Endometrial microvascular endothelial cells (primary cell): ENCODE measurements around the gene PPP1R14D. TPM values are rescaled to one million over a fixed set of nuclear protein-coding genes. Genes with fewer than 3 reads are reported as not detected.

ENCODE experiments used
- in situ Hi-C: cut with HindIII; loops from 2 replicates; pipeline ENCODE4 v1.10.0; 2017; ENCODE audit warnings: low sequenced_read_pairs, low pct_unique_long_range_greater_than_20kb; ENCODE audit errors: inconsistent ontology term
- total RNA-seq: library from RNA; depleted of rRNA; stranded (reverse); fragments of >200 nt; gene quantifications from one replicate; pipeline ENCODE4 v1.2.3, GENCODE V29; 2015; ENCODE audit errors: inconsistent ontology term

The PPP1R14D gene
- total RNA-seq, 1 donor from 2014 or later: not detected

DNA sequence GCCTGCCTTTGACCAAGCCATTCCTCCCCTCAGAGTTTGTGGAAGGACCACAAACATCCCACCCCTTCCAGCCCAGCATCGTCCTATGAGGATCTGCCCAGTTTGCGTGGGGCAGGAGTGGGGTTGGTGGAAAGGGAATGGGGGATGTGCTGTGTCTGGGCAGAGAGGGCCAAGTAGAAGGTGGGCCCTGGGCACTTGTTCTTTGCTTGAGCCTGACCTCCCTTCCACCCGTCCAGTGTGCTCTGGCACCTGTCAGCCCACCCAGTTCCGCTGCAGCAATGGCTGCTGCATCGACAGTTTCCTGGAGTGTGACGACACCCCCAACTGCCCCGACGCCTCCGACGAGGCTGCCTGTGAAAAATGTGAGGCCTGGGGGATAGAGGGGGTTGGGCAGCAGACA is 25.7 kb upstream of the PPP1R14D start:
- in situ Hi-C loops: no loop called here

GRCh38 chr15:40853241-40853890 is 24.9 kb upstream of the PPP1R14D start:
- in situ Hi-C loops: no loop called here

- in situ Hi-C loops: no loop called here
Measured at GRCh38 chr15:40852529-40852928, 24.0 kb upstream of the PPP1R14D start.

DNA sequence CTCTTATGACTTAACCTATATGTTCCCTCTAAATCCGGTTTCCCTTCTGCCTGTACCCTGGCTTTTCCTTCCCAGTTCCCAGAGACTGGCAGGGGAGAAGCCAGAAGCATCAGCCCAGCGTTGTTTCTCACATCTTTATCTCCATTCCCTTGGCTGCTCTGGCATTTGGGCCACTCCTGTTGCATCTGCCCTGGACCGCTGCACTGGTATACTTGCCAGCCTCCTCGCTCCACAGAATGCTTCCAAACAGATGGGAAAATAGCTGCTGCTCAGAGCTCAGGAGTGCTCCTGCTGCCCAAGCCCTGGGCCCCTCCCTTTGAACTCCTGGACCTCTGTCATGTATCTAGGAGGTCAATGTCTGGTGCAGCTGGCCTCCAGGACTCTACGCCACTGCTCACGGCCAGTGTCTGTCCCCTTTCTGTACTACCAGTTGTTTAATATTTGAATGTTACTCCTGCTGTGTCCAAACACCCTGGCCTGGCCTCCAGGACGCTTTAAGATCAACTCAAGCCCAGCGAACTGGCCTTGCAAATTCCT is 22.1 kb upstream of the PPP1R14D start:
- in situ Hi-C loops: no loop called here

DNA sequence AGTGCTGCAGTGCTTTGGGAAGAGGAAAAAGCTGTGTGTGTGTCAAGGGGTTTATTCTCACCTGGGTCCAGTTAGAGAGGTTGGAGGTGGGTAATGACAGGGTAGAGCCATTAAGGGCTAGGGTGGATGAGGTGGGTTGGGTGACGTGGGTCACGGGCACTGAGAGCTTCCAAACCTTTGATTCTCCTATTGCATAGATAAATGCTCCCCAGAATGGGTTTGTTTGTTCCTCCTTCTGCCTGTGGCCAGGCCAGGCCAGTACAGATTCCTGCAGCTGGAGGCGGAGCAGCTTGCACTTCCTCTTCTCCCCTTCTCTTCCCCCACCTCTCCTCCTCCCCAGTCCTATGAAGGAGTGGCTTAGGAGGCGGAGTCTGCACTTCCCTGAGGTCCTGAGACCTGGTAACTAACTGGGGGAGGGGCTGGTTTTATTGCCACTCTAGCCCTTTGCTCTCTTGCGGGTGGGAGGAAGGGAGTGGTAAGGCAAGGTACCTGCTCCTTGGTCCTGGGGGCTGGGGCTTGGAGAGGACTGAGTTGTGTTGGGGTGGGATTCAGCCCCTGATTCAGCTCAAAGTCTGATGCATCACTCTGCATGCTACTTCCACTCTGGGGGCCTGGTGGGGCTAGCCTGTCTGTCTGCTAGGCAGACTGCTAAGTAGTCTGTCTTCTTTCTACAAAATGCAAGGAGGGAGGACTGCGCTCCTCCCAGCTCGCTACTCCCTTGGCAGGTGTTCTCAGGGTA is 18.9 kb upstream of the PPP1R14D start:
- in situ Hi-C loops: no loop called here

DNA sequence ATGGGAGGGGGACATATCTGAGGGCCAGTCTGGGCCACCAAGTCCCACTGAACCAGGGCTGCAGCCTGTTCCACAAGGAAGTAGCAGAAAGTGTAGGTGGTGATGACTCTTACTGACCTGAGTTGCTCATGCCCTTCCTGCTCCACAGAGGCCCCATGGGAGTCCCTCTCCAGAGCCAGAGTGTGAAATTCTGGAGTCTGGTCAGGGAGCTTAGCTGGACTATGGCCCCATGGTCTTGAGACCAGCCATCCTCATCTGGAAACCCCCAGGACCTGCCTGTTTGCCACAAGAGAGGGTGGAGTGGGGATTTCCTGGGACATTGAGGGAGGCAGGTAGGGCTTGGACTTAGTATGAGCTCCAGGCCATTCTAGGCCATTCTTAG is 18.3 kb upstream of the PPP1R14D start:
- in situ Hi-C loops: no loop called here

DNA sequence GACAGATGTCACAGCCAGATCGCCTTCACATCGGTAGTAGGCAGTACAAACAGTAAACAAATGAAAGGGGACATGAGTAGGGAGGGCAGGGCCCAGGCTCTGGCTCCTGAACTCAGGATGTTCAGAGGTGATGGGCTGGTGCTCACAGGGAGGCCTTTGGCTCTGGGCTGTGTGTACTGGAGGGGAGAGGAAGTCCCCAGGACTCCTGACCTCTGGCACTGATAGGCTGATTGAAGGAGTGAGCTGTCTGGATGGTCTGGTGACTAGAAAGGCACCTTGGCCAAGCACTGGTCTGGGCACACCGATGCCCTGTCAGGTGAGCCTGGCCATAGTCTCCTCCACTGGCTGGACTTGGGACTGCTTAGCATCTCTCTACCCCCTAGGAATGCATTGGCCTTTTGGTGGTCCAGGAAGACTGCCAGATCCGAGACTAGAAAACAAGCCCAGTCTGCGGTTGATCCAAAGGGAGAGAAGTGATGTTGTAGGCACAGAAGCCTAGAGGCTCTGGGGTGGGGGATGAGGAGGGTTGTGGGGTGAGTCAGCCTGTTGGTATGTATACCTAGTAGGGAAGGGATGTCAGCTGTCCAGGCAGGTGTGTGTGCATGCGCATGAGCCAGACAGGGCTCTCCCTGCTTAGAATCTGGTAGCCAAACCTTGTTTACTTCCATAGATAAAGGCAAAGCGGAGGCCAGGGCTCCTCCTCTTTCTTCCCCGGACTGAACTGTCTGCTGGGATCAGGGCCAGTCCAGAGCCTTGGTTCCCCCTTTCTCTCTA is 17.2 kb upstream of the PPP1R14D start:
- in situ Hi-C loops: no loop called here

DNA sequence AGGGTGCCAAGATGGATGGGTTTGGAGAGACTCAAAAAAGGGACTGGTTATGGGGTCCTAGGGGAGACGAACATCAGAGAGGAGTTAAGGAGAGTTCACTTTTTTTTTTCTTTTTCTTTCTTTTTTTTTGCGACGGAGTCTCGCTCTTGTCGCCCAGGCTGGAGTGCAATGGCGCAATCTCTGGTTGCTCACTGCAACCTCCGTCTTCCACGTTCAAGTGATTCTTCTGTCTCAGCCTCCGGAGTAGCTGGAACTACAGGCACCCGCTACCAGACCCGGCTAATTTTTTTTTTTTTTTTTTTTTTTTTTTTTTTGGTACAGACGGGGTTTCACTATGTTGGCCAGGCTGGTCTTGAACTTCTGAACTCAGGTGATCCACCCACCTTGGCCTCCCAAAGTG is 16.5 kb upstream of the PPP1R14D start:
- in situ Hi-C loops: no loop called here

DNA sequence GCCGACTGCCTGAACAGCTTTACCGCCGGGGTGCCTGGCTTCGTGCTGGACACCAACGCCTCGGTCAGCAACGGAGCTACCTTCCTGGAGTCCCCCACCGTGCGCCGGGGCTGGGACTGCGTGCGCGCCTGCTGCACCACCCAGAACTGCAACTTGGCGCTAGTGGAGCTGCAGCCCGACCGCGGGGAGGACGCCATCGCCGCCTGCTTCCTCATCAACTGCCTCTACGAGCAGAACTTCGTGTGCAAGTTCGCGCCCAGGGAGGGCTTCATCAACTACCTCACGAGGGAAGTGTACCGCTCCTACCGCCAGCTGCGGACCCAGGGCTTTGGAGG is 16.2 kb upstream of the PPP1R14D start:
- in situ Hi-C loops: no loop called here

DNA sequence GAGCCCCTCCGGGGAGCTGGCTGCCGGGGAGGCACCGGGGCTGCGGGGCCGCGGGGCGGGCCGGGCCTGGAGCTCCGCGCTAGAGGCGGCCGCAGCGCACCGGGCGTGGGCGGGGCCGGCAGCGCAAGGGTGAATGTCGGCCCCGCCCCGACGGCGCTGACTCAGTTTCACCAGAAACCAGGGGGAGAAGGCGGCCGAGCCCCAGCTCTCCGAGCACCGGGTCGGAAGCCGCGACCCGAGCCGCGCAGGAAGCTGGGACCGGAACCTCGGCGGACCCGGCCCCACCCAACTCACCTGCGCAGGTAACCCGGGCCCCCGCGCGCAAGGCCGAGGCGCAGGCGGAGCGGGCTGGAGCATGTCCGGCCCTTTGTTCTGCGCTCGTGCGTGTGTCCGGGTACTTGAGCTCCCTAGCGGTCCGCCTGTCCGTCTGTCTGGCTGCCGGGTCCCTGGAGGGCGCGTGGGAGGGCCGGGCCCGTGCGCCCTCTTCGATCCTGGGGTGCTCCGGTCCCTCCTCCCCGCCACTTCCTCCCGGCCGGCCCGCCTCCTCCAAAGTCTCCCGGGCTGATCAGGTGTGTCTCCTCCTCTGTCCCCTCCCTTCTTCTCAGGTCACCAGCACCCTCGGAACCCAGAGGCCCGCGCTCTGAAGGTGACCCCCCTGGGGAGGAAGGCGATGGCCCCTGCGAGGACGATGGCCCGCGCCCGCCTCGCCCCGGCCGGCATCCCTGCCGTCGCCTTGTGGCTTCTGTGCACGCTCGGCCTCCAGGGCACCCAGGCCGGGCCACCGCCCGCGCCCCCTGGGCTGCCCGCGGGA is 15.6 kb upstream of the PPP1R14D start, which contains the start of gene SPINT1:
Gene SPINT1 (plus strand): TSS at position 164 of the 811 bp plus-strand sequence. CDS start 507 bp downstream, at position 671.
- in situ Hi-C loops: no loop called here

DNA sequence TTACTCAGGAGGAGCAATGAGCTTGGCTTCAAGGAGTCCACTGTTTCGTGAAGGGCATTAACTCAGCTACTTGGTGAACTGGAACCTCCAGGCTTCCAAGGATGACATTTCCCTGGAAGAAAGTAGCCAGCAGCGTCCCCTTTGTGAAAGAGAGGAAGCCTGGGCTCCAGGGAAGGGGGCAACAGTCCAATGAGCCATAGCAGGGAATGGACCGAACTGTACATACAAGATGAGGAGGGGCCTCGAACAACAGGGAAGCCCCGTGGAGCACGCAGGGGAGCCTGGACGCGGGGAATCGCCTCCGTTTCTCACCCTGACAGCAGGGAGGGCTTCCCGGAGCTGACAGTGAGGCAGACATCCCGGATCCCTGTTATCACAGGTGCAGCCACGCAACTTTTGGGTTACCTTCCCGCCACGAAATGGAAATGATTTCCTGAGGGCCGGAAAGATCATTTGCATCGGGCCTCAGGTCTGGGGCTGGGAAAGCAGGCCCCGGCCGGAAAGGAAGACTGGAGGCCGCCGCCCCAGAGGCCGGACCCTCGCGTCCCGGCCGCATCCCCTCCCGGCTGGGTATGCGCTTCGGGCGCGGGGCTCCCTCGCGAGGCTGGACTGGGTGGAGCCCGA is 14.9 kb upstream of the PPP1R14D start:
- in situ Hi-C loops: no loop called here

- in situ Hi-C loops: no loop called here
Measured at GRCh38 chr15:40841741-40842140, 13.2 kb upstream of the PPP1R14D start.

DNA sequence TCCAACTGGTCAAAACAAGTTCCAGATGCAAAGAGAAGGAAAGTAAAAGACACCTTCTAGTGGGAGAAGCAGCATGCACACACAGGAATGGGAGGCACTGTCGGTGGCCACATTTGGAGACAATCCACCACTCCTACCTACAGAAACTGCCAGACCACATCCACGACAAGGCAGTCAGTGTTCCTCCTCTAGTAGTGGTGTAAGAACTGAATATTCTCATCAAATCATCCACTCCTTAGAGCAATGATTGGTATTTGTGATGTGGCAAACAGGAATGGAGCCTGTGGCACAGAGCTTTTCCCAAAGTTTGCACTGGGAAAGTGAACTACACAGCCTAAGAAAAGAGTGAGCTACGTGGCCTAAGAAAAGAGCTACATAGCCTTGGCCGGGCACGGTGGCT is 10.2 kb upstream of the PPP1R14D start:
- in situ Hi-C loops: no loop called here

GRCh38 chr15:40836020-40836419 is 7.5 kb upstream of the PPP1R14D start:
- in situ Hi-C loops: no loop called here

- in situ Hi-C loops: no loop called here
Measured at GRCh38 chr15:40832903-40833302, 4.4 kb upstream of the PPP1R14D start.

- in situ Hi-C loops: no loop called here
Measured at GRCh38 chr15:40831861-40832260, 3.4 kb upstream of the PPP1R14D start.

DNA sequence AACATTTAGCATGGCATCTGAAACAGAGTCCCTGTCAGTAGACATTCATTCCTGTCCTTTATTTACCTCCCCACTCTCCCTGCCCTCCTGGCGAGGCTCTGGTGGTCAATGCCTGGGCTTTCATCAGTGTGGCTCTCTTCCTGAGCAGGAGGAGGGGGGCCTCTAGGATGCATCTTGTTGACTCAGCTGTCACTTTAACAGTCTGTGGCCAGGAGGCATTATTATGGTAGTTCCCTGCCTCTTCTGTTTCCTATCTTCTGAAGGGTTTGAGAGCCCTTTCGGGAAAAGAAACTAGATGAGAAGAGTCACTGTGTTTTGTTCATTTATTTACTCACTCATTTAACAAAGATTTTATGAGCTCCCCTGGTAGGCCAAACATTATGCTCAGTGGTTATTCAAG is 2.4 kb upstream of the PPP1R14D start:
- in situ Hi-C loops: no loop called here

DNA sequence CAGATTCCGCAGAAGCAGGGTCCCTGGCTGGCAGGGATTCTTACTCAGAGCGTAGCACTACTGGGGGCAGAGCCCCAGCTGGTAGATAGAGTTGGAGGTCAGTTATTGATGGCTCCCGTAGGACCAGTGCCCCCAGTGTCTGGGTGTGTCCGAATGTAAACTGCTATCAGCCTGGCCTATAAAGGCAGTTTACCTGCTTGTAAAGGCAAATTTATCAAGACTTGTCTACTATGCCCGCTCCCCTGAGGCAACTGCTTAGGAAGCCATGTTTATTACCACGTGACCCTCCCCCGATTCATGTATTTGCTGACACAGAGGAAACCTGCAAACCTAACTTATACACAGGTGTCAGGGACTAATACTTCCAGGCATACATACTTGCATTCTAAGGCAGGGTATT is 607 bp upstream of the PPP1R14D start:
- in situ Hi-C loops: no loop called here
